Activated CD8-positive, alpha-beta memory T cell treated with anti-CD3 and anti-CD28 coated beads, Interleukin-2, amount 50 U/mL, for 1 hour (primary cell): ENCODE data around the gene RCAN2.

ENCODE experiments used
- DNase-seq: peaks from one replicate; pipeline ENCODE4 v3.0.0-alpha.2; 2020; ENCODE audit errors: extremely low read depth

RCAN2 gene

DNA sequence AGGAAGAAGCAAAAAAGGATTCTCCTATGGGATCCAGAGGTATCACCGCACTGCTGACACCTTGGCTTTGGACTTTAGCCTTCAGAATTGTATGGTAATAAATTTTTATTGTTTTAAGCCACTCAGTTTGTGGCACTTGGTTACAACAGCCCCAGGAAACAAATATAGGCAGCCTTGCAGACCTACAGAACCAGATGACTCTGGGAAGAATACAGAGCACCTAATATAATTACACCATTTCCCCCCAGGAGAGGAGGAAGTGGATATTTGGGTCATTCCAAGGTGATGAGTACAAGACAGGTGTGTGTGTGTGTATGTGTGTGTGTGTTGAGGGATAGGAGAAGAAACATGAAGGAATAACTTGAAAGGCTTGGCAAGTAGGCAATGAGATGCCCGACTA lies 236.3 kb downstream of the RCAN2 start:
- DNase-seq: no peak

DNA sequence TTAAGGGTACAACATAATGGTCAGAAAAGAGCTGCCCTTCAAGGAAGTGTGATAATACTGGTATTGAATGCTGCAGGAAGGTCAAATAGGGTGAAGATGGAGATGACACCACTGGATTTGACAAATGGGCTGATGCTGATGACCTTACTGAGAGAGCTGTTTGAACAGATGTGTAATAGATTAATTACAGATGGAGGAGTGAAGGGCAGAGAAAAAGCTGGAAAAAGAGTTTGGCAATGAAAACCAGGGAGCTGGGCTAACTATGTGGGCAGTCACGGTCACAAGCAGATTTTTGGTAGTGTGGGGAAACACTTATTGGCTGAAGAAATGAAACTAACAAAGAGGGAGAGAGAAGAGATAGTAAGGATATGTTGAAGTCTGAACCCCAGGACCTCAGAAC lies 236.9 kb downstream of the RCAN2 start:
- DNase-seq: no peak

DNA sequence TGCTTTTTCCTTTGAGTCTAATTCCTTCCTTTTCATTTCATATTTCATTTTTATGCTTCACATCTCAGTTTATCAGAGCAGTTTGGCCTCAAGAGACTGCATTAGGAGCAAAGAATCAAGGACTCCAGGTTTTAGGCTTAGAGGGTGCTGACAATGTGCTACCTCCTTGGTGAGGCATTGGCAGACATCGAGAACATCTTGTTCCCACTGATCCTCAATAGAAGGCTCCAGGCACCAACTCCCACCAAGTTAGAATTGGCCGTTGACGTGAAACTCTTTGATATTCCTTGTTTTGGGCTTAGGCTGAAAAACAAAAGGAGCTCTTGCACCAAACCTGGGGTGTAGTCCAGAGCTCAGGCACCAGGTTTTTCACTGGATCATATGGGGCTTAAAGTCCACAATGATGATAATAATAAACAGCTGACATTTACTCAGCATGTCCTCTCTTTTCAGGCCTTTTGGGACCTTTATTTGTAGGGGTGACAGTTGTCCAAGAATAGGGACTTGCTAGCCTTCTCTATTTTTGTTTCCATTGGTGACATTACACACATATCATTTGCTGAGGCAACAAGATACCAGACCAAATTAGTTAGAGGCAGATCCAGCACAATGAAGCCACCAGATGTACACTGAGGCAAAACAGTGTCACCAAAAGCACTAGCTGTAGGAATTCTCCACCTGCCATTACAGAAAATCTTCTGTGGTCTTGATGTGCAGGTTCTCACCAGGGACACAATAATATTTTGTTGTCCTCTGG lies 239.5 kb downstream of the RCAN2 start:
- no peak for DNase-seq

DNA sequence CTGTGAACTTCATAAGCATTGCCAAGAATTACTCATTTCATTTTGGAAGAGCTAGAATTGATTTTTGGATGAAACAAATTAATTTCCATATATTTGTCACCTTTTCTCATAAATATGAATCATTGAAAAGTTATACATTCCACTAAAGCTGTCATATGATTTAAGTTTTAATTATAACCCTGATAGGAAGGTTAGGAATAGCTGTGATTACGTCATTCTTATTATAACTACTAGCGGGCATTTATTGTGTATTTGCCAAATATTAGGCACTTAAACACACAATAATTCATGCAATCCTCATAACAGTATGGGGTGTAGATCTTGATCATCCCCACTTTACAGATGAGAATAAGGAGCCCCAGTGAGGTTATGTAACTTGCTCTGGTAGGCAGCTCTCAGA lies 243.1 kb downstream of the RCAN2 start:
- no peak for DNase-seq

DNA sequence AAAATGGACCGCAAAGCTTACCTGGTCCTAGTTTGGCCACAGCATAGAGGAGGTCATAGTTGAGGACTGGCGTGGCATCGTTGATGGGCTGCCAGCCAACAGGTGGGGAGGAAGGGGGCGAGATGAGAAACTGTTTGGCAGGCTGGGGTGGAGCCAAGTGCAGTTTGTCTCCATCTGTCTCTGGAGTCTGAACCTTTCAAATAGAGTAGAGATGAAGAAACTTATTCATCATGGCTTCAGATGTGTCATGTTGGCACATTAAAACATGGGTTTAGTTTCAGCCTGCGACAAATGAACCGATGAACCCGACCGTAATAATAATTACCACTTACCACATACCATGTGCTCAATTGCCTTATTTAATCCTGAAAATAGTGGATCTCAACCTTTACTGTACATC lies 244.5 kb downstream of the RCAN2 start:
- no peak for DNase-seq

DNA sequence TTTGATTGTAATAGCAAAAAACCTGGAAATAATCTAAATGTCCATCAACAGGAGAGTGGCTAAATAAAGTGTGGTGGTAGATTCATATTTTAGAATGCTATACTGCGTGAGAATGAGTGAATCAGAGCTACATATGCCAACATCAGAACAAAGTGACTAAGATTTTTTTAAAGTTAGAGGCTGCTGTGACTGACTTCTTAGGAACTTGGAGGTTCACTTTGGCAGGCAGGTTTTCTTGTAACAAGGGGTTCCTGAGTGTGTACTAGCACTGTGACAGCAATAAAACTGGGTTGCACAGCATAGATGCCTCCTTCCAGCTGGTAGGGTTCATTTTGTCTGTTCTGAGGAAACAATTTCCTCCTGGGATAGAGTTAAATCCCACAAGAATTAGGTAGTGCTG lies 245.2 kb downstream of the RCAN2 start:
- no peak for DNase-seq

DNA sequence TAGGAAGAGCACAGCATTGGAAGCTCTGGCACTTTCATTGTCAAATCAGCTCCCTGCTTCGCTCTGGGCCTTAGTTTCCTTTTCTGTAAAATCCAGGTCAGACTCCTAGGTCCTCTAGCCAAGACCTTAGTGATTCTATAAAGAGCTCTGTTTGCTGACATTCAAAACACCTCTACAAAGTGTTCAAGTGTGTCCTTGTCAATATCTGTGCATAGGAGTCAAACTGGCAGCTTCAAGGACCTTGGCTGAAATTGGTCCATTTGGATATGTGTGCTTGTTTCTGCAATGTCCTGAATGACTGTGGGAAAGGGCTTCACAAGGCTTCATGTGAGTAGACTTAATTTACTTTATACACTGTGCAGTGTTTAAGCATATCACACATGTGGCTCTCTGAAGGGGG lies 246.6 kb downstream of the RCAN2 start:
- no peak for DNase-seq

DNA sequence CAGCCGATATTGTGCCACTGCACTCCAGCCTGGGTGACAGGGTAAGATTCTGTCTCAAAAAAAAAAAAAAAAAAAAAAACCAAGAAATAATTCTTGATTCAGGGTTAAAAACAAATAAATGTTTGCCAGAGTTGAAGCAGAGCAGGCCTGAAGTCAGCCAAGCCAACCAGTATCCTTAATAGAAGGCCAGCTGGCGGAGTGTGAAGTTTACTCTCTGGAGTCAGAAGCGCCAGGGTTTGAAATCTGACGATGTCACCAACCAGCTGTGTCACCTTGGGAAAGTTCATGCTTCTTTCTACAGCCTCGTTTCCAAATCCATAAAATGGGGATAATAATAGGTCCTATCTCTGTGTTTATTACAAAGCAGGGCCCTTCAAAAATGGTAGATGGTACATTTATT lies 247.5 kb downstream of the RCAN2 start:
- no peak for DNase-seq

DNA sequence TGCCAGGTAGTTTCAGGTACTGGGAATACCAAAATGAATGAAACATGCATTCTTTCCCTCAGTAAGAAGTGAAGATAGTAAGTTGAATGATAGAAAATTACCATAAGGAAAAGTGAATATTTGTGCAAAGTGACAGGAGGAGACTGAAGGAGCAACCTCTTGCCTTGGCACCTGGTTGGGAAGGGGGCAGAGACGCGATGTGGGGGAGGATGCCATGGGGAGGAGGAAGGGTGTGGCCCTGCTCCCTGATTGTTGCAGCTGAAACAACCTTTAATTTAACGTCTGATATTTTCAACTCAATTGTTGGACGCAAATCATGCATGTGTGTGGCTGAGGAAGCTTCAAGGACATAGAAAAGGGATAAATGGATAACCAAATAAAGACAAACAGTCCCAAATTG lies 248.3 kb downstream of the RCAN2 start:
- DNase-seq: no peak

DNA sequence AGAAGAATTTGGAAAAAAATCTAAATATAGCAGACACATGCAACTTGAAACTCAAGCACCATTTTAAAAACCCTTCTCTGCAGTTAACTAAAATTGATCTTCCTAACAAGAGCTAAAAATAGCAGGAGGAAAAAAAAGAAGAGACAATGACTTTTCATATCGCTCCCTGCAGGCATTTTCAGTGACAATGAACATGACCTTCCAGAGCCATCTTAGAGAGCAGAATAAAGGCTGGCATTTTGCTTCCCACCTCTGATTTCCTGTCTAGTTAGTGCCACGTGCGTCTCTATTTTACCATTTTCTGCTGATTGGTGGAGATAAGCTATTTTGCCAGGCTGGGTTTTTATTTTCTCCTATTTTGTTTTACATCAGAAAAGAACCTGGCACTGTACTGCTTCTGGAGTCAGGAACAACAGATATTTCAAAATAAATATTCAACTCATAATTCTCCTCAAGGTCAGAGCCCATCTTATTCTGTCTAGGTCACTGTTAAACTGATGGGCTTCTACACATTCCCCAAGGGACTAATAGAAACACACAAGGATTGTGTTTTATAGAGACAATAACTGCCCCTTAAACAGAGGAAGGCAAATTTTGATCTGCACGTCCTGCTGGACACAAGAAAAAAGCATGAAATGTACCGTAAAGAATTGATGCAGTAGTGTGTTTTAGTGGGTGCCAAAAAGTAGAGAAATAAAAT lies 250.2 kb downstream of the RCAN2 start:
- DNase-seq: no peak

DNA sequence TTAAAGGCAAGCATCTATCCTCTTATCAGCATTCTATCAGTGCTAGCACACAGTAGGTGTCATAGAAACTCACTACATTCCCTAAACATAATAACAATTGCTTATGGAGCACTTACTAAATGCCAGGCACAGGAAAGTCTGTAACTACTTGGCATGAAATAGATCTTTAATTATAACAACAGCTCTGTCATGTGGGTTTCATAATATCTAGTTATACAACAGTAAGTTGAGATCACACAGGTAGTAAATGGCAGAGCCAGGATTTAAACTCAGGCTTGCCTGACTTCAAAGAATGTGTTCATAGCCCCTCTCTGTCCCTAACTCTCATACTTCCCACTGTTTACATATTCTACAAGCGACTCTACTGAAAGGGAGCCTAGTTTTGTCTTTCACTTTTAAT lies 254.5 kb downstream of the RCAN2 start:
- no peak for DNase-seq

DNA sequence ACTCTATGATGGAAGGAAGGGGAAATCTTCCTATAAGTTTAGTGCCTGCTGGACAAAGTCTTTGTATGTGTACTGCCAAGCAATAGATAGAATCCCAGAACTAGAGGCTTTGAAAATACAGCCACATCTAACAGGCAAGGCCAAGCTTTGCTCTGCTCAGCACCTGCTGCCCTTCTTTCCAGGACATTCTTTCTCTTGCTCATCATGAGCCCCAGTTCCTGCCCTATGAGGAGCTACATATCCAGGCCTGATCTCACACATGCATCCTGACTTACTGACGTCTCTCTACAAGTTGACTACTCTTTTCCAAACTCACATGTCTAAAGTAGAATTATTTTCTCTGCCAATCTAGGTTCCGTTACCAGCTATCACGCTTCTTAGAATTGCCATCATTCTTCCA lies 256.0 kb downstream of the RCAN2 start:
- no peak for DNase-seq

DNA sequence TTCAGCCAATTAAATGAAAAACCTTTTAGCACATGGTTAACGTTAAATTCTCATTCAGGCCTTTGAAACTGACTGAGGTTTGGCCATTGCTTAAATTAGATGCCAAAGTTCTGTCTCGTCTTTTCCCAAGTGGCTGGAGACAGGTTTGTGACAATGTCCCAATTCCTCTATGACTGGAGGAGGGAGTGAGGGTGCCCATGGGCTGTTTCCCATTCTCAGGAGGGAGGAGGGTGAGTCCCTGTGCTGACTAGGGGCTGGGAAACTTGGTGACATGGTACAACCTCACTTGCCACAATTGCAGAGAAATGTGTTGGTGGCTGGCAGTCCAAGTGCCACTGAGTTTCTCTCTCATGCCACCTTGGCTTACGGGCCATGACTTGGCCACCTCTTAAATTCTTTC lies 256.5 kb downstream of the RCAN2 start:
- no peak for DNase-seq

DNA sequence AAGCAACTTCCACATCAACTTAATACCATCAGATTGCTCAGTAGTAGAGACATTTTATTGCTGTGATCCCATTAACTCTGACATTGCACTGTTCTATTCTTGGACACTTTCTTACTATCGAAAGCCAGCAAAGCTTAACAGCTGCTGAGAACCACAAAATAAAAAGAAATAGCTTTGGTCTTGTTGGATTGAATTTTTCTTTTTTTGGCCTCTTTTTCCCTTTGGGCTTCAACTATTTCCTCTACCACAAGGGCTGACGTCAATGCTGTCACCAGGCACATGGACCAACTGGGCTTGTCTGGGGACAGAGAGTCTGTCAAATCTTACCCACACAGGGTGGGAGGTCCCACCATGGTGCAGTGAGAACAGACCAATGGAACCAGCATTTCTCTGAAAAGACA lies 257.1 kb downstream of the RCAN2 start:
- no peak for DNase-seq

DNA sequence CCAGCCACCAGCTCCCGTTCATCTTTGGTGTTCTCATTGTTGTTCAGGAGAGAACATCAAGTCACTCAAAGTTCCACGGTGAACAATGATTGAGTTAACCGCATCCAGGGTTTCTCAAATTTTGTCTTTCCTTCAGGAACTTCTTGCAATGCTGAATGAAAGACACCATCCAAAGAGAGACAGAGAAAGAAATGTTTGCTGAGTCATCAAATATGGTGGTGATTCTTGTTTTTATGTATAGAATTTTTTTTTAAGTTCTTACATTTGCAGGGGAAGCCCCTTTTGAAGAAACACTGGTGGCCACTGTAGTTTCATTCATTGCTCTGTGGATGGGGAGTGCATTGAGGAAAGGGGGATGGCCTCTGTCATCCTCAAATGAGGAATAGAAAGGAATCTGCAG lies 258.1 kb downstream of the RCAN2 start:
- DNase-seq: no peak

DNA sequence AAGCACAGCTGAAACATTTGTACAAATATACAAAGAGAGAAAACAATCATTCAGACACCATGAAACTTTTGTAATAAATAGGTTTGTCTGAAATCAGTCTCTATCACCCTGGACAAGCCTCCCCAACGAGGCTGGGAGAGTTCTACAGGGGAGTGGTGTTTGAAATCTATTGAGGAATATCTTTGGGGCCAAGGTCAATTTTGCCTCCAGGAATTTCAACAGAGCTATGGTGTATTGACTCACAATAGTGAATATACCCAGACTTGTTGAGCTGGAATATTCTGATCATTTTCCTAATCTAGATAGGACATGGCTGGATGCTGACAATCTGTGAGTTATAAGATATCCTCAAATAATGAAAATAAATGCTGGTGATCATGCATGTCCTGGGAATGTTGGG lies 269.0 kb downstream of the RCAN2 start:
- no peak for DNase-seq

DNA sequence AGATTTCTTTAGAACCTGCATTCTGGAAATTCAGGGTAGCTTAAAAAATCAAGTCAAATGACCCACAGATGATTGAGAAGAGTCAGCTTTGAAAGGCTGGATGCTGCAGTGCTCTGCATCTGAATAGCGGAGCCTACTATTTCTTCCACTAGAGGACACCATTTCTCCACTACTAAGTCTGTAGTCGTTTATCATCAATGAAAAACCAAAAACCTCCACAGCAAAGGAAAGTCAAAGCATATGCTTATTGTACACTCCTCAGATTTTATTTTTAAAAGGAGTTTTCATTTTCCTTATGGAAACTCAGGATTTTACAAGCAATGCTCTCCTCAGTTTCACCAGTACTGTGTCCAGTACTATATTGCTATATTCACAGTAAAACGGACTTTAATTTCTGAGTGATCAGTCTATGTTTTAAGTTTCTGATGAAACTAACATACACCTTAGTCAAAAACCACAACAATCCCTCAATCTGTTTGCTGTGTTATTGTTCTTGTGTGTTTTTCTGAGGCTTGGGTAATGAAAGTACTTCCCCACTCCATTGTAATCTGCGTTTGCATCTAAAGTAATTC lies 269.9 kb downstream of the RCAN2 start:
- no peak for DNase-seq

DNA sequence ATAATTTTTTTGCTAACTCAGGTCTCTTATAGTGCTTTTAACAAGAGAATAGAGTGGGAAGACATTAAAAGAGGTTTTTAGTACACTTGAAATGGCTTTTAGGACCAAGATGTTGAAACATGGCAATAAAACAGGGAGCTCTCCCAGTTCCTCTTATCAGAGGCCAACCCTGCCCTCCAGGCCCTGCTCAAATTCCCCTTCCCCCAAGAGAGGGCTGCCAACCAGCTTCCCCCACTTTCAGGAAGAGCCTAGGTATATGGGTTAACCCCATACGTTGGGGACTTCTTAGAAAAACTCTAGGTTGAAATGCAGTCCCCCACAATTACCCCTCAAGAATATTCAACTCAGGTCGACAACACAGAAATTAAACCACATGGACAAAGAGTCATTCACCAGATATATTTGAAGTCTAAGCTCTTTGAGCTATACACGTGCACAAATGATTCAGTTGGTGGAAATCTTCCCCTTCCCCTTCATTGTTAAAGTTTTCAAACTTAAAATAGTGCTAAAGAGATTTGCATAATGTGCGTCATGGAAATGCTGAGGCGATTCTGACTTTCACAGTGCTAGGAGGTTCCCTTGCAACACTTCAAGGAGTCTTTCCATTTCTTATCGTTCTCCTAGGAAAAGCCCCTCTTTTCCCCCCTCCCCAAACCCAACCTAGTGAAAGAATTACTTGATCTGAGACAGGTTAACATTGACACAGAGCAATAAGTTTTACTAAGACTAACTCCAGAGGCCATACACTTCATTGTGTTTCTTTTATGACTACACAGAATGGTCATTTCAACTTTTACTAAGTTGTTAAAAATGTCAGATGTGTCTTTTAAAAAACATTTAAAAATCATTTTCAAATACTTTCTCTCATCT lies 270.7 kb downstream of the RCAN2 start:
- no peak for DNase-seq

DNA sequence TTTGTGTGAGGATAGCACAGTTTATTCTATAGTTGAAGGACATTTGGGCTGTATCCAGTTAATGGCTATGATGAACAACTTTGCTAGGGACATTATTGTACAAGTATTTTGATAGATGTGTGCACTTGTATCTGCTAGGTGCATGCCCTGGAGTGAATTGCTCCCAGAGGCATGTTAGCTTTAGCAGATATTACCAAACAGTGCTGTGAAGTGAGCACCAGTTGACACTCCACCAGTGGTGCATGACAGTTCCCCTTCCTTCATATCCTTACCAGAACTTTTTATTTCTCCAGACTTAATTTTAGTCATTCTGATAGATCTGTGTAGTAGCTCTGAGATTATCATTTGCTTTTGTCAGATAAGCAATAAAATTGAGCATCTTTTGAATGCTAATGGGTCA lies 271.6 kb downstream of the RCAN2 start:
- no peak for DNase-seq

DNA sequence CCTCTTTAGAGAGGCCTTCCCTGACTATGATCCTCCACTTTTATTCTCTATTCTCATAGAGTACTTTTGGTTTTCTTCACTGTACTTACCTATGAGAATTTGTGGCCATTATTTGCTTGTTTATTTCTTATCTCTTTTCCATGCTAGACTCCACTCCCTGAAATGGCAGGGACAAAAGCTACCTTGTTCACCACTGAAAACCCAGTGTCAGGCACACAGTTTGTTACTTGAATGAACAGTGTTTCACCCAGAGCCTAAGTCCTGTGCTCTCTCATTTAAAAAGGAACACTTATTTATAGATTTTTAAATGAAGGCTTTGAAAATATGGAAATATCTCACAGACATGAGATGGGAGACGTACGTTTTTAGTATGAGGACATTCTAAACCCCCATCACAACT lies 272.8 kb downstream of the RCAN2 start:
- DNase-seq: no peak

DNA sequence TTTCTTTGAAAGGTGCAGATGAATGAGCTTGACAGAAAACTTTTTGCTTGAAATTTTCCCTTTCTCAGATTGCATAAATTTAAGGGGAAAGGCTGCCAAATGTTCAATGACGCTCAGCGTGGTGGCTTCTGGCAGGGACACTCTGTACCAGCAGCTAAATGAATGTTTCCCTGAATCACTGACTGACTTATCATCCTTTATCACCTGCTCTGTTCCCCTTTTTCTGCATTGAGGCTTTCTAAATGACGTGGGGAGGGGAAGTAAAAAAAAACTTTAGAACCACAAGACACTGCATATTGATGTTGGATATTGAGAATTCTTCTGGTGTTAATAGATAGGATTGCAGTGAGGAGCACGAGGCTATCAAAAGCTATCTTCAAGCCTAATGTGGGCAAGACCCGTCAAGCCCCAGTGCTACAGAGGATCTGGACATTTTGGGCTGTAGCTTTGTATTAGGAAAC lies 273.5 kb downstream of the RCAN2 start:
- no peak for DNase-seq

DNA sequence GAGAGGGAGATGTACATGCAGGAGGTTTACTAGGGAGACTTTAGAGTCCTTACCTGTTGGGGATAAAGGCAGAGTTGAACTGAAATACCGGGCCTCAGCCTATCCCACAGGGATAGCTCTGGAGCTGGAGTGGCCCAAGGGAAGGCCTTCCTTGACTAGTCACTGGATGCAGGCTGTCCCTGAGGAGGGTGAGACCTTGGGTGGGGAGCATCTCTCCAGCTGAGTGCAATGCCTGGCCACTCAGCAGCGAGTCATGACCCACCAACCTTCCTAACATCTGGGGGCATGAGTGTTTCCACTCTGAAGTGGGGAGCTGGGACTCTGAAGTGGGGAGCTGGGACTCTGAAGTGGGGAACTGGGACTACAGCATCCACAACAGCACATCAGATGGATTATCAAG lies 274.4 kb downstream of the RCAN2 start:
- no peak for DNase-seq
